GM18505 (cell line): Measurements from ENCODE around the gene NSL1.
"Not testable (repeated sequence)": the region's sequence is repeated elsewhere in the genome, so short reads cannot be mapped to it uniquely, and the experiment has no call there.

Experiments
- ATAC-seq: cut with Tn5 transposase; IDR thresholded peaks from one replicate; pipeline ENCODE4 v1.9.1; 2021; ENCODE audit not compliant: unreplicated experiment
- POLR2A ChIP-seq: IDR thresholded peaks from 4 replicates; pipeline ENCODE4 v1.6.1; 2011; ENCODE audit warnings: borderline replicate concordance; ENCODE audit not compliant: insufficient read depth, insufficient read length; ENCODE audit errors: extremely low read depth

Gene NSL1

GRCh38 chr1:212814537-212815334 is 23.2 kb upstream of the NSL1 start:
- TF ChIP-seq POLR2A = no peak
- no peak for ATAC-seq

- ATAC-seq = no peak
- TF ChIP-seq POLR2A = no peak
Measured at GRCh38 chr1:212805767-212806166, 14.2 kb upstream of the NSL1 start.

GRCh38 chr1:212797681-212798080 is 6.1 kb upstream of the NSL1 start:
- no peak for ATAC-seq
- TF ChIP-seq POLR2A = no peak

GRCh38 chr1:212794561-212795014 is 3.0 kb upstream of the NSL1 start:
- TF ChIP-seq POLR2A = no peak

GRCh38 chr1:212792396-212792908 is 875 bp upstream of the NSL1 start:
- TF ChIP-seq POLR2A = no peak
- no peak for ATAC-seq

More at GRCh38 chr1:212794561-212795014, 3.0 kb upstream of the NSL1 start:
- ATAC-seq = peak; percentile 80

- ATAC-seq = peak; percentile 34
- TF ChIP-seq POLR2A = no peak
Measured at GRCh38 chr1:212791261-212791675, 309 bp downstream of the NSL1 start.

GRCh38 chr1:212785871-212786270 is 5.7 kb downstream of the NSL1 start:
- ATAC-seq = no peak
- TF ChIP-seq POLR2A = no peak

- no peak for TF ChIP-seq POLR2A
- no peak for ATAC-seq
Measured at GRCh38 chr1:212783976-212784375, 7.6 kb downstream of the NSL1 start.

GRCh38 chr1:212782422-212783154 is 9.0 kb downstream of the NSL1 start:
- no peak for ATAC-seq
- no peak for TF ChIP-seq POLR2A

- no peak for ATAC-seq
- no peak for TF ChIP-seq POLR2A
Measured at GRCh38 chr1:212781225-212781624, 10.4 kb downstream of the NSL1 start.

GRCh38 chr1:212780759-212781158 is 10.8 kb downstream of the NSL1 start:
- no peak for ATAC-seq

GRCh38 chr1:212779086-212779485 is 12.5 kb downstream of the NSL1 start:
- not testable (repeated sequence) for ATAC-seq

More at GRCh38 chr1:212780759-212781158, 10.8 kb downstream of the NSL1 start:
- no peak for TF ChIP-seq POLR2A

- no peak for ATAC-seq
- no peak for TF ChIP-seq POLR2A
Measured at GRCh38 chr1:212777151-212777550, 14.4 kb downstream of the NSL1 start.

GRCh38 chr1:212775241-212775640 is 16.3 kb downstream of the NSL1 start:
- ATAC-seq = no peak
- TF ChIP-seq POLR2A = no peak

GRCh38 chr1:212774584-212774983 is 17.0 kb downstream of the NSL1 start:
- TF ChIP-seq POLR2A = no peak

GRCh38 chr1:212773011-212773410 is 18.6 kb downstream of the NSL1 start:
- ATAC-seq = no peak
- TF ChIP-seq POLR2A = no peak

More at GRCh38 chr1:212774584-212774983, 17.0 kb downstream of the NSL1 start:
- no peak for ATAC-seq
